Measurements from ENCODE around the gene TRAF3. TPM values are rescaled to one million over a fixed set of nuclear protein-coding genes. Genes with fewer than 3 reads are reported as not detected.

The TRAF3 gene
- total and polyA plus RNA-seq, 4 donors = 2.1 to 12.0 (median 5.2) TPM

GRCh38 chr14:102920273-102920997 lies 143.2 kb downstream of the TRAF3 start:
- Histone ChIP-seq H3K9ac (ENCODE audit: low read depth in 1 of 2, low read length in 2 of 2) (no peak overlapping the region), H3K4me1 (ENCODE audit: control insufficient read depth in 4 of 4, insufficient read depth in 4 of 4, low read length in 3 of 4) (peaks cover 9 to 23% (median 16%) of the 10 kb centered on the region in 4 donors), H3K4me3 (ENCODE audit: low read depth in 1 of 3, low read length in 3 of 3) (no peak overlapping the region), H3K9me3 (ENCODE audit: control insufficient read depth in 4 of 4, low read length in 3 of 4) (no peaks in the 10 kb centered on the region), H3K36me3 (ENCODE audit: control insufficient read depth in 4 of 4, insufficient read depth in 3 of 4, low read depth in 1 of 4, low read length in 3 of 4) (no peaks in the 10 kb centered on the region), H3K27me3 (ENCODE audit: control insufficient read depth in 4 of 4, insufficient read depth in 4 of 4, low read length in 3 of 4) (no peaks in the 10 kb centered on the region), H3K27ac (ENCODE audit: low read depth in 1 of 2, low read length in 2 of 2) (no peak overlapping the region)
- no peak for DNase-seq (ENCODE audit: low spot score)
- TF ChIP-seq NR2F2 (IDR thresholded peaks at IDR 0.05) (no peak), TAF1 (conservative IDR thresholded peaks at IDR 0.05) (no peak), ZBTB33 (IDR thresholded peaks at IDR 0.05) (no peak), ATF3 (IDR thresholded peaks at IDR 0.05) (no peak), HNF4G (IDR thresholded peaks at IDR 0.05) (no peak), JUND (IDR thresholded peaks at IDR 0.05) (no peak), YY1 (IDR thresholded peaks at IDR 0.05) (no peak)
- WGBS = 95% methylated on average over 5 of the region's 5 CpGs

- no peak for DNase-seq (ENCODE audit: low spot score)
- H3K9ac ChIP-seq (ENCODE audit: low read depth in 1 of 2, low read length in 2 of 2) = no peak overlapping the region
- peaks cover 9 to 23% (median 16%) of the 10 kb centered on the region in 4 donors for H3K4me1 ChIP-seq (ENCODE audit: control insufficient read depth in 4 of 4, insufficient read depth in 4 of 4, low read length in 3 of 4)
- H3K27me3 ChIP-seq (ENCODE audit: control insufficient read depth in 4 of 4, insufficient read depth in 4 of 4, low read length in 3 of 4) = no peaks in the 10 kb centered on the region
- H3K36me3 ChIP-seq (ENCODE audit: control insufficient read depth in 4 of 4, insufficient read depth in 3 of 4, low read depth in 1 of 4, low read length in 3 of 4) = no peaks in the 10 kb centered on the region
- no peak overlapping the region for H3K27ac ChIP-seq (ENCODE audit: low read depth in 1 of 2, low read length in 2 of 2)
- no peaks in the 10 kb centered on the region for H3K9me3 ChIP-seq (ENCODE audit: control insufficient read depth in 4 of 4, low read length in 3 of 4)
- no peak overlapping the region for H3K4me3 ChIP-seq (ENCODE audit: low read depth in 1 of 3, low read length in 3 of 3)
- TF ChIP-seq JUND (IDR thresholded peaks at IDR 0.05) = no peak
- no peak for TF ChIP-seq SP1 (IDR thresholded peaks at IDR 0.05)
- no peak for TF ChIP-seq NR2F2 (IDR thresholded peaks at IDR 0.05)
- no peak for TF ChIP-seq REST (IDR thresholded peaks at IDR 0.05)
- no peak for TF ChIP-seq HNF4G (IDR thresholded peaks at IDR 0.05)
- TF ChIP-seq FOXA1 (IDR thresholded peaks at IDR 0.05) = no peak
- TF ChIP-seq ATF3 (IDR thresholded peaks at IDR 0.05) = no peak
- TF ChIP-seq TAF1 (conservative IDR thresholded peaks at IDR 0.05) = no peak
- 100% methylated on average over 1 of the region's 1 CpG for WGBS
Measured at GRCh38 chr14:102920998-102921304, 143.7 kb downstream of the TRAF3 start.

Data from liver (tissue), 9 donors.